Amniotic epithelial cell (primary cell): ENCODE data around the gene DSC1.
"Not testable (repeated sequence)": the region's sequence is repeated elsewhere in the genome, so short reads cannot be mapped to it uniquely, and the experiment has no call there.

Source experiments
- DNase-seq: peaks from one replicate; pipeline ENCODE4 v3.0.0-alpha.2; 2010; ENCODE audit warnings: low read depth

The DSC1 gene

GRCh38 chr18:31171144-31171839 is 8.6 kb upstream of the DSC1 start:
- DNase-seq = no peak

- DNase-seq = no peak
Observed at GRCh38 chr18:31170335-31170734, 7.7 kb upstream of the DSC1 start.

- no peak for DNase-seq
Observed at GRCh38 chr18:31162419-31162793, 250 bp downstream of the DSC1 start.

- DNase-seq = peak; percentile 38
Observed at GRCh38 chr18:31161757-31162418, 768 bp downstream of the DSC1 start.

- peak; percentile 85 for DNase-seq
Observed at GRCh38 chr18:31156821-31157763, 5.6 kb downstream of the DSC1 start.

GRCh38 chr18:31155498-31155897 is 7.2 kb downstream of the DSC1 start:
- no peak for DNase-seq

- no peak for DNase-seq
Observed at GRCh38 chr18:31154181-31154580, 8.5 kb downstream of the DSC1 start.

GRCh38 chr18:31149351-31149750 is 13.3 kb downstream of the DSC1 start:
- DNase-seq = peak; percentile 5

GRCh38 chr18:31148600-31148999 is 14.1 kb downstream of the DSC1 start:
- peak; percentile 51 for DNase-seq

GRCh38 chr18:31146809-31147208 is 15.8 kb downstream of the DSC1 start:
- peak; percentile 78 for DNase-seq

- DNase-seq = no peak
Observed at GRCh38 chr18:31143025-31143424, 19.6 kb downstream of the DSC1 start.

GRCh38 chr18:31138709-31139108 is 23.9 kb downstream of the DSC1 start:
- DNase-seq = no peak

GRCh38 chr18:31134988-31135529 is 27.6 kb downstream of the DSC1 start:
- DNase-seq = no peak

GRCh38 chr18:31129398-31130115 is 33.1 kb downstream of the DSC1 start:
- DNase-seq = no peak

GRCh38 chr18:31125878-31126277 is 36.8 kb downstream of the DSC1 start:
- DNase-seq = no peak

- not testable (repeated sequence) for DNase-seq
Observed at GRCh38 chr18:31123125-31123524, 39.5 kb downstream of the DSC1 start.

- no peak for DNase-seq
Observed at GRCh38 chr18:31120594-31120993, 42.1 kb downstream of the DSC1 start.

- DNase-seq = no peak
Observed at GRCh38 chr18:31116853-31117595, 45.6 kb downstream of the DSC1 start.

GRCh38 chr18:31112804-31113203 is 49.9 kb downstream of the DSC1 start:
- no peak for DNase-seq

GRCh38 chr18:31105733-31106132 is 56.9 kb downstream of the DSC1 start:
- peak; percentile 2 for DNase-seq

- DNase-seq = no peak
Observed at GRCh38 chr18:31104444-31104843, 58.2 kb downstream of the DSC1 start.
